Measurements from ENCODE around the gene ACTR8.

Gene ACTR8

GRCh38 chr3:53863145-53863544 lies 18.8 kb downstream of the ACTR8 start:
- no peak for DNase-seq

- no peak for DNase-seq
Observed at GRCh38 chr3:53862241-53862640, 19.7 kb downstream of the ACTR8 start.

GRCh38 chr3:53860196-53860595 lies 21.8 kb downstream of the ACTR8 start:
- no peak for DNase-seq

GRCh38 chr3:53859178-53859577 lies 22.8 kb downstream of the ACTR8 start:
- no peak for DNase-seq

GRCh38 chr3:53858096-53858741 lies 23.7 kb downstream of the ACTR8 start:
- DNase-seq, result no peak

- peak; percentile 57 for DNase-seq
Observed at GRCh38 chr3:53856964-53857363, 25.0 kb downstream of the ACTR8 start.

GRCh38 chr3:53850895-53851294 lies 31.1 kb downstream of the ACTR8 start:
- no peak for DNase-seq

GRCh38 chr3:53849916-53850315 lies 32.0 kb downstream of the ACTR8 start:
- no peak for DNase-seq

- DNase-seq, result no peak
Observed at GRCh38 chr3:53846851-53847155, 35.1 kb downstream of the ACTR8 start.

- DNase-seq, result no peak
Observed at GRCh38 chr3:53846134-53846850, 35.7 kb downstream of the ACTR8 start, which contains the start of the genes CHDH and IL17RB. TSS of gene CHDH (minus strand) at chr3:53846419. CDS start at chr3:53824008, 22,411 bp downstream. TSS of gene IL17RB (plus strand) at chr3:53846568. CDS start at chr3:53846589, 21 bp downstream.

GRCh38 chr3:53845881-53846133 lies 36.1 kb downstream of the ACTR8 start:
- DNase-seq, result no peak

GRCh38 chr3:53845103-53845880 lies 36.7 kb downstream of the ACTR8 start:
- no peak for DNase-seq

- DNase-seq, result no peak
Observed at GRCh38 chr3:53844262-53845102, 37.5 kb downstream of the ACTR8 start.

GRCh38 chr3:53843195-53844177 lies 38.5 kb downstream of the ACTR8 start:
- no peak for DNase-seq

GRCh38 chr3:53842436-53843194 lies 39.3 kb downstream of the ACTR8 start:
- DNase-seq, result no peak

- DNase-seq, result no peak
Observed at GRCh38 chr3:53841296-53841695, 40.7 kb downstream of the ACTR8 start.

- no peak for DNase-seq
Observed at GRCh38 chr3:53837331-53837730, 44.6 kb downstream of the ACTR8 start.

- DNase-seq, result no peak
Observed at GRCh38 chr3:53836084-53836872, 45.7 kb downstream of the ACTR8 start.

- no peak for DNase-seq
Observed at GRCh38 chr3:53835257-53835656, 46.7 kb downstream of the ACTR8 start.

GRCh38 chr3:53834429-53835095 lies 47.4 kb downstream of the ACTR8 start:
- DNase-seq, result peak; percentile 97

Measured in MV-4-11 (cell line).